ENCODE data around the gene CCNT2.

- TF ChIP-seq CTCF (IDR thresholded peaks at IDR 0.05), result peak in 3 of 6 experiments; percentile 14 to 39 (median 33)
- no peak for TF ChIP-seq POLR2A (IDR thresholded peaks at IDR 0.05)
Observed at GRCh38 chr2:134988994-134989605, 70.5 kb downstream of the CCNT2 start.

All from esophagus squamous epithelium (tissue), 4 donors.